ENCODE measurements around the gene LSG1.
A peak's percentile ranks its signal among the peaks of the same experiment; 100 is the strongest.

Gene LSG1

GRCh38 chr3:194686816-194687637 is 15.0 kb upstream of the LSG1 start:
- peak in 1 of 2 donors; percentile 13 for DNase-seq (ENCODE audit: low read depth in 2 of 2)

GRCh38 chr3:194686414-194686815 is 14.4 kb upstream of the LSG1 start:
- no peak for DNase-seq (ENCODE audit: low read depth in 2 of 2)

DNA sequence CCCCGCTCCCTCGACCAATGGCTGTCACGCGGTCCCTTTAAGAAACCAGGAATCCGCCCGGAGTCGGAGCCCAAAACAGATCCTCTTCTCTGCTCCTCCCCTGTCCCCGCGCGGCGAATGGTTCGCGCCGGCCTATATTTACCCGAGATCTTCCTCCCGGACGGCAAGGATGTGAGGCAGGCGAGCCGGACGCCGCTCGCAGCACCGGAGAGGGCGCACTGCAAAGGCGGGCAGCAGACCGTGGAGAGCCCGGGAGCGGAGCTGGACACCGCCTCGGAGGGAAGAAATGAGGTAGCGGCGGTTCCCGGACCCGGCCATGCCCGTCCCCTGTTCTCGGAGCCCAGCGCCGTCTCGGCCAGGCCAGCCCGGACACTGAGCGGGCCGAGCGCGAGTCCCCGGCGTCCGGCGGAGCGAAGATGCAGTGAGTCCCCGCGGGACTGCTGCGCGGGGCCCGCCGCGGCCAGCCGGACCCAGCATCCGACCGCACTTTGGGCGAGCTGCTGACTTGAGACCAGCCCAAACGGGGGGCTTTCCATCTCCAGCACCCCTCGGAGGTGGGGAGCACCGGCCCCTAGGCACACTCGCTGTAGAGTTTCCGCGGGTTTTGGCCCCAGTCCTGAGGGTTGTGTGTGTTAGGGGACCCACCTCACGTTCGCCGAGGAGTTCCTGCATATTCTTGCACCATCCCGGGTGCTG is 13.9 kb upstream of the LSG1 start, which contains the start of gene FAM43A:
Gene FAM43A, plus strand, starts transcription at position 166 of the 696 bp plus-strand sequence. CDS start 944 bp downstream, outside the sequence.
- peak; percentile 70 to 77 for DNase-seq (ENCODE audit: low read depth in 2 of 2)

- DNase-seq (ENCODE audit: low read depth in 2 of 2) = no peak
Measured at GRCh38 chr3:194685065-194685717, 13.2 kb upstream of the LSG1 start.

DNA sequence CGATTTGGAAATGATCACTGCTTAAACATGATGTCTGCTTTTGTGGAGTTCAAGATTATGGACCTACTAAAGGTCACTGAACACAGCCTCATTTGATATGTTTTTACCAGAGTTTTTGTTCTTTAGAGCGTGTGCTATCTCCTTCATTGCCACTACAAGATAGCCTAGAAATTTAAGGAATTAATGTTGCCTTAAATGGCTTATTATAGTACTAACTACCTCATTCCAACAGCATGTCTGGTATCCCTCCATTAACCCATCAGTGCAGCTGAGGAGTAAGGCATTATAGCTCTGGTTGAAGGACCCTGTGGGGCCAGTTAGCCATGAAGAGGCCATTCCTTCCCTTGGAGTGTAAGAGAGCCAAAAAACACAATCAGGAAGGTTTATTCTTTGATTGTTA is 11.4 kb upstream of the LSG1 start:
- no peak for DNase-seq (ENCODE audit: low read depth in 2 of 2)

DNA sequence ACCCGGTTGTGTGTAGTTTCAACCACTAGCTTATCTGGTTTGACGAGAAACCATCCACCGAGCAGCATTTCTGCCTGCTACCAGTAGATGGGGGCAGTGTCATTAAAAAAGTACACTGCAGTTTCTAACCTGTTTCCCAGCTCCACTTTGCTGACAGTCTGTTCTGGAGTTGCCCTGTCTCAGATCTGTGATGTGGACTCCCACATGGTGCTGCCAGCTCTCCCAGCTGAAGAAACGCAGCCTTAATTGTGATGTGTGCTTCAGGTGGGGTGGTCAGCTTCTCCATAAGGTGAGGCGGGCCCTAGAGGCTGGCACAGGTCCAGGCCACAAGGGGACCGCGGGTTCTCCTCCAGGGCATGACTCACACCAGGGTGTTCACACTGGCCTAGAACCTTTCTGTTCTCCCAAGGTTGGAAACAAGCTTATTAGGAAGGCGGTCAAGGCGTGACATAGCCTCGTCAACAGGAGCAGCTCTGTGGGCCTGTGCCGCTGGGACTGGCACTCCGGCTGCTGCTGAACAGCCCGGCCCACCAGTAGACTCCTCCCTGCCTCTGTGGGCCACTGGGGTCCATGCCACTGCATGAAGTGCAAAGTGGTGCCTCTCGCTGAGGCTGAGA is 10.8 kb upstream of the LSG1 start:
- peak; percentile 51 to 58 for DNase-seq (ENCODE audit: low read depth in 2 of 2)

DNA sequence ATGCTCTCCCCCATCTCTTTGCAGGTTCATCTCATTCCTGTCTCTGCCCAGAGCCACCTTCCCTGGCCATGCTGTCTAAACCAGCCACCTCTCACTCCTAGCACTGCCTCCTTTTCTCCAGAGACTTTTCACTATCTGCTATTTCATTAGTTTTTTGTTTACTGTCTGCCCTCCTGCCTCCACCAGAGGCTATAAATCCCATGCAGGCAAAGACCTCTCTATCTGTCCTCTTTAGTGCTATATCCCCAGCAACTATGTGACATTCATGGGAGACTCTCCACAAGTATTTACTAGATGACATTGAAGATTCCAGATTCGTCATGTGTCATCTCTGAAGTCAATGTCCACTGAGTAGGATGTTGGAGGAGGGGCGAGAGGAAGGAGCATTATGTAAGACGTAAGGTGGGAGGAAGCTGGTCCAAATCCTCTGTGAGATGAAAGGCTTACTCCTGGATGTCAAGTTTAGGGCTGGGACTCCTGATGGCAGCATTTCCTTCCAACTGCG is 10.2 kb upstream of the LSG1 start:
- no peak for DNase-seq (ENCODE audit: low read depth in 2 of 2)

- no peak for DNase-seq (ENCODE audit: low read depth in 2 of 2)
Measured at GRCh38 chr3:194680888-194681615, 9.1 kb upstream of the LSG1 start.

DNA sequence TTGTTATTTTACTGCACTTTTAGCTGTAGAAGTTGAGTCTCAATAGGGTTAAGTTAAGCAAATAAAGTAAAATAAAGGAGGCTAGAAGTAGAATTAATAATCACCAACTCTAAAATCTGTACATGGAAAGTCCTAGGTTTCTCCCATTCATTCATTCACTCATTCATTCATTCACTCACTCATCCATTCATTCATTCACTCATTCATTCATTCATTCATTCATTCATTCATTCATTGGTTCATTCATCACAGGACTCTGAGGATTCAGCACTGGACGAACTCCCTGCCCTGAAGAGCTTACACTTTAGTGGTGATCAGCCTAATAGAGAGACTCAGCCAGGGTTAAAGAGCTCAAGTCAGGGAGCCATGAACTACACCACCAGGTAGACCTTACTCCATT is 4.5 kb upstream of the LSG1 start:
- no peak for DNase-seq (ENCODE audit: low read depth in 2 of 2)

DNA sequence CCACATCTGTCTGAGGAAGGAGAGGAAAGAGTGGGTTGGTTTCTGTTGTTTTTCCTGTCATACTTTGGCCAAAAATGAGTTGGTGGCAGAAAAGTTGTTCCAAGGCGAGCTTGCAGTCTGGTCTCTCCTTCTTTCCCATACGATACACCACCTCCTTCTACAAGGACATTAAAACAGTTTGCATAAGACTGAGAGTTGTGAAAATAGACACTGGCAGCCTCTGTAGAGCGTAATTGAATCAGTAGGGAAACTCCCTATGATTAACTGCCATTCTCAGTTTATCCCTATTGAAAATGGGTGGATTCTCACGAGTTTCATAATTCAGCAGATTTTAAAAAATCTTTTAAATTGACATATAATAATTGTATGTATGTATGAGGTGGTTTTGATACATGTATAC is 3.7 kb upstream of the LSG1 start:
- DNase-seq (ENCODE audit: low read depth in 2 of 2) = no peak

DNA sequence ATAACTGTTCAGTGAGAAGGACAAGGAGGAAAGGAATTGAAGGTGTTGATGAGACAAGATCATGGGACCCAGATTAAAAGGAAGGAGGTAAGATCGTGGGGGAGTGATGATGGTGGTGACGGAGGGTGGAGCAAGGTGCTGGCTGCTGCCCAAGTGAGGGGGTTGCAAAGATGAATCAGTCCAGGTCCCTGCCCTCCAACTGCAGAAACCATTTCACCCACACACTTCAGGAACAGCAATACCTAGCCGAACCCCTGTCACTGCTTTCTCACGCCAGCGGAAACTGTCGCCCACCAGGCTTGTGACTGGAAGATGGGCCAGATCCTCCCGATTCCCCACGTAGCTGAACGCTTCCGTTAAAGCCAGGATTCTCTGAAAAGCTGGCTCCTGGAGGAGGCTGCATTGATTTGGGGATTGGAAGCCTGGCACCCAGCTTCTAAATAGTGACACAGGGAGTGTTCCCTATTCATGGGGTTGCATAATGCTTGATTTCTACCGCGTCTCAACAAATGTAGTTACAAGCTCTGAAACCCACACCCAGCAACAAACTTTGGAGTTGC is 3.2 kb upstream of the LSG1 start:
- peak; percentile 61 to 66 for DNase-seq (ENCODE audit: low read depth in 2 of 2)

DNA sequence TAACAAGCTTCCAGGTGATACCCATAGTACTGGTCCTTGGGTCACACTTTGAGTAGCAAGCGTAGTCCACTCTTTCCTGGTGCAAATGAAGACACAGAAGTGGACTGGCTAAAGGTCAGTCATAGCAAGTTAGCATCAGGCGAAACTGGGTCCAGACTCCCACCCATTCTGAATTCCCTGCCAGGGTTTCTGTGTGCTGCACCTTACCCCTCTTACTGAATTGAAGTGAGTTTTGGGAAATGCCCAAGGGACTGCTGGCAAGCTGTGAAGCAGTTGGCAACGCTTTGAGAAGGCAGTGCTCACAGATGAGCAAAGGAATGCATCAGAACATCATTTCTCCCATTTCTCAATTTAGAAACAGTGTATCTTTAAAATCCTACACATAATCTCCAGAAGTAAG is 1.8 kb upstream of the LSG1 start:
- no peak for DNase-seq (ENCODE audit: low read depth in 2 of 2)

DNA sequence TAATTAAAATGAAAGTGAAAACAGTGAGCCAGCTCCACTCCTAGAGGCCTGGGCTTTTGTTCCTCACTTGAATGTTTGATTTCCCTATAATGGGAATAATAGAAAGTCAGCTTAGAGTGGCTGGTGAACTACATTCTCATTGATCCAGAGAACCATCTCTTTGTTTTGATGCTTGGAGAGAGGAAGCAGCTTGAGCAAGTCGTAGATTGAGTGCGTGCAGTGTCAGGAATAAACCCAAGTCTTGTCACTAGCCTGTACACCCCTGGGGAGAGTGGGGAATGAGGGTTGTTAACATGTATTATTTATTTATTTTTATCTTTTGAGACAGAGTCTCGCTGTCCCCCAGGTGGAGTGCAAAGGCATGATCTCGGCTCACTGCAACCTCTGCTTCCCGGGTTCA is 885 bp upstream of the LSG1 start:
- no peak for DNase-seq (ENCODE audit: low read depth in 2 of 2)

DNA sequence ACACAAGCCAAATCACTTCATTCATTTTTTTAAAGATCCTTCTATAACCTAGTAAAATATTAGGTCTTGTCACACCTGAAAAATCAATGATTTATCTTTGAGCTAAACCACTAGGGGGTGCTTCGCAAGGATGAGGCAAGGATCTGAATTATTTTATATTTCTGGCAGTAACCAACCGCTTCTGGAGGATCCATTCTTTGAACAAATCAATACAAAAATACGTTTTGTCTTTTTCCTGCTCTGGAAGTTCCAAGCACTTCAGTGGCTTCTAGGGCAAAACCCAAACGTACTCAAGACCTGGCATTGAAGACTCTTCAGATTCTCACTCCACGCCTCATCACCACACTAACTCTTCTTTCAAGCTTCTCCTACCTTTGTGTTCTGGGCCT is 486 bp downstream of the LSG1 start:
- peak in 1 of 2 donors; percentile 12 for DNase-seq (ENCODE audit: low read depth in 2 of 2)

DNA sequence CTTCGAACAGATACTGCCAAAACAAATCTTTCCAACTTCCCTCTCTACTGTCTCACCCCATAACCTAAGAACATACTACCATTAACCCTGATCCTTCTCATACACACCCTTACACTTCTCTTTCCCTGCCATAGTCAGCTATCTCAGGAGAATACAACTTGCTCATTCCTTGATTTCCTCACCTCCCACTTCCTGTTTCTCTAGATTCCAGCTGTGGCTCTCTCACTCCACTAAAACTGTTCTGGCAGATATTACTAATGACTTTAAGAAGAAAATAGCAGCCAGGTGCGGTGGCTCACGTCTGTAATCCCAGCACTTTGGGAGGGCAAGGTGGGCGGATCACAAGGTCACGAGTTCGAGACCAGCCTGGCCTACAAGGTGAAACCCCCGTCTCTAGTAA is 4.6 kb downstream of the LSG1 start:
- no peak for DNase-seq (ENCODE audit: low read depth in 2 of 2)

GRCh38 chr3:194664857-194665256 is 7.1 kb downstream of the LSG1 start:
- no peak for DNase-seq (ENCODE audit: low read depth in 2 of 2)

GRCh38 chr3:194661946-194662345 is 10.0 kb downstream of the LSG1 start:
- DNase-seq (ENCODE audit: low read depth in 2 of 2) = no peak

DNA sequence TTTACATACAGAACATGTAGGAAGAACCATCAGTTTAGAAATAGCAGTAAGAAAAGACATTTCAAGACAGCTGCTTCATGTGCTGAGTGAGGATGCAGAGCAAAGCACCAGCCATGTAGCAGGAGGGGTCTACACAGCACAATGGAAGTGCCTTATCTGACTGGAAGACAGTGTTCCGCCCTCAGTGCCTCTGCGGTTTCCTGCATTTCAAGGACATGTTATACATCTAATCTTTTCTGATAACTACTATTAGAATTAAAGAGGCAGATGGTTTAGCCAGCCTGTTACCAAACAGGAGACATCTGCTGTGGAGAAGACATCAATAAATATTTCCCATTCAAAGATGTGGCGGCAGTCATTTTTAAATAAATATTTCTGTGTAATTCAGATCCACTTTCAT is 10.6 kb downstream of the LSG1 start:
- no peak for DNase-seq (ENCODE audit: low read depth in 2 of 2)

DNA sequence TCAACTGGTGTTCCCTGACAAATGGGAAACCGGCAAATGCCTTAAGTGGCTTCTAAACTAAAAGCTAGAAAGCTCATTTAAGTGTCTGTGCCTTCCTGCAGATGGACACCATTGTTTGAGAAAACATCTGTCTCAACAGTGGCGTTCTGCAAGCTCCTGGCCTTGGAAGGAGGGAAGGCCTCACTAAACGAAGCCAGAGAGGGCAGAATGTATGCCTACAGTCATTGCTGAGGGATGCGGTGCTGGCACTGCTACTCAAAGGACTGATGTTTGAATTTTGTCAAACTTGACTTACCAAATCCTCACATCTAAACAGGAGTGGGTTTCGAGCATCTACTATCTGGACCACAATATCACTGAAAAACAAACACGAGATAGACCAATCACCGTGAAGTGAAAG is 12.2 kb downstream of the LSG1 start:
- DNase-seq (ENCODE audit: low read depth in 2 of 2) = no peak

- DNase-seq (ENCODE audit: low read depth in 2 of 2) = no peak
Measured at GRCh38 chr3:194658477-194659242, 13.3 kb downstream of the LSG1 start.
